ENCODE measurements around the gene AURKAIP1.
A peak's percentile ranks its signal among the peaks of the same experiment; 100 is the strongest.
"Not testable (repeated sequence)": the region's sequence is repeated elsewhere in the genome, so short reads cannot be mapped to it uniquely, and the experiment has no call there.

Gene AURKAIP1

GRCh38 chr1:1415751-1416150, 40.7 kb upstream of the AURKAIP1 start:
- no peak overlapping the region for H3K4me3 ChIP-seq (ENCODE audit: low read length)
- no peak for TF ChIP-seq ZNF274 (IDR thresholded peaks at IDR 0.05; ENCODE audit: low read depth, low read length)

DNA sequence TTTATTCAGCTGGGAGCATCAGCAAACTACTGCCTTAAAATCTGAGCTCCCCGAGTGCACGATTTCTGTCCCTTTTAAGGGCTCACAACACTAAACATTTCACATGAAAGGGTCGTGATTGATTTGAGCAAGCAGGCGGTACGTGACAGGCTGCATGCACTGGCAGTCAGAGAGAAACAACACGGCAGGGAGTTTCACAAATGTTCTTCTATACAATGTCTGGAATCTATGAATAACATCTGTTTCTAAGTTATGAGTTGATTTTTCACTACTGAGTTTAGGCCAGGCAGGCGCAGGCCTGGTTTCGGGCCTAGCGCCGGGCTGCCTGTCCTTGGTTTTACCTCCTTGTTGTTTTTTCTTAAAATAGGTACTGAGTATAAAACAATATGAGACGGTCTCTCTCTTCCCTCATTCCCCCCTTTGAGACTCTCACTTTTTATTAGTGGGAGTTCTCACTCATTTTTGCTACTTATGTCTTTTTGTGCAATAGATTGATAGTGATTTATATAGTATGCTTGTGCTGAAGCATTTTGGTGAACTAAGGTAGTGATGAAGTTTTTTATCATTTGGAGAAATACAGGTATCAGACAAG, 37.4 kb upstream of the AURKAIP1 start:
- H3K4me3 ChIP-seq (ENCODE audit: low read length), result not testable (repeated sequence)

- TF ChIP-seq ZNF274 (IDR thresholded peaks at IDR 0.05; ENCODE audit: low read depth, low read length), result no peak
These were observed 36.6 kb upstream of the AURKAIP1 start for GRCh38 chr1:1411626-1412025.

GRCh38 chr1:1410238-1410637, 35.2 kb upstream of the AURKAIP1 start:
- H3K4me3 ChIP-seq (ENCODE audit: low read length), result not testable (repeated sequence)

More at GRCh38 chr1:1411626-1412025, 36.6 kb upstream of the AURKAIP1 start:
- H3K4me3 ChIP-seq (ENCODE audit: low read length), result no peak overlapping the region

GRCh38 chr1:1407636-1408318, 32.8 kb upstream of the AURKAIP1 start:
- peak overlapping the region; percentile 88 for H3K4me3 ChIP-seq (ENCODE audit: low read length)
- TF ChIP-seq ZNF274 (IDR thresholded peaks at IDR 0.05; ENCODE audit: low read depth, low read length), result no peak

DNA sequence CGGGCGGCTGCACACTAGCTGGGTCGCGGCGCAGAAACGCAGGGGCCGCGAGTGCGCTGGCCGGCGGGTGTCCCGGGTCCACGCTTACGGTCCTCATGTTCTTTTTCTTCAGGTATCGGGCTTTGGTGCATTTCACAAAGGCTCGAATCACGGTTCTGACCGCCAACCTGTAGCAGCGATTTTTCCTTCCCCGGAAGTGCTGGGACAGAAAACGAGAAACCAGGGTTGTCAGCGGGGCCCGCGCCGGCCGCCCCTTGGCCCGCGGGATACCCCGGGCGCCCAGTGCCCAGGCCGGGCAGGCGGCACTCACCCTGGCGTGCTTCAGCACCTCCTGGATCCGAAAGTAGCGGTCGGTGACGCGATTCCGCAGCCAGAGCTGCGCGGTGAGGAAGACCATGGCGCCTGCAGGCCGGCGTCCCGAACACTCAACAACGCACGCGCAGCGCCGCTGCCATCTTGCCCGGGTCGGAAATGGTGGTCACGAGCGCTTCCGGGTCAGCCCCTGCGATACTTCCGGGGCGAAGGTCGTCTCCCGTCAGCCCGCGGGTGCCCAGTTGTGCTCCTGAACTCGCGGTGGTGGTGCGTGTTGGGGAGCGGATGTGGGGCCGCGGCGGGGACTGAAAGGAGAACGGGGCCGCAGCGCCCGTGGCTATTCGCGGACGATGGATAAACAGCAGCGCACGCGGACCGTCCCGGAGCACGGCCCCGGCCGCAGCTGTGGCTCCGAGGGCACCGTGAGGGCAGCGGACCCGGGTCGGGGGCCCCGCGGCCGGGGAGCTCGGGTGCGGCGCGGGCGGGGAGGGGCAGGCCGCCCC, 32.0 kb upstream of the AURKAIP1 start, which contains the start of gene MRPL20:
Gene MRPL20 (minus strand): TSS at position 473 of the 815 bp plus-strand sequence. CDS start 76 bp downstream, at position 397.
- TF ChIP-seq ZNF274 (IDR thresholded peaks at IDR 0.05; ENCODE audit: low read depth, low read length), result no peak
- peak within 1 kb of the TSS; percentile 88 for H3K4me3 ChIP-seq (ENCODE audit: low read length)

GRCh38 chr1:1406101-1406820, 31.3 kb upstream of the AURKAIP1 start:
- H3K4me3 ChIP-seq (ENCODE audit: low read length), result peak overlapping the region; percentile 88
- no peak for TF ChIP-seq ZNF274 (IDR thresholded peaks at IDR 0.05; ENCODE audit: low read depth, low read length)

GRCh38 chr1:1403653-1404052, 28.6 kb upstream of the AURKAIP1 start:
- TF ChIP-seq ZNF274 (IDR thresholded peaks at IDR 0.05; ENCODE audit: low read depth, low read length), result no peak
- H3K4me3 ChIP-seq (ENCODE audit: low read length), result no peak overlapping the region

GRCh38 chr1:1402901-1403392, 27.9 kb upstream of the AURKAIP1 start:
- not testable (repeated sequence) for H3K4me3 ChIP-seq (ENCODE audit: low read length)

GRCh38 chr1:1402072-1402900, 27.3 kb upstream of the AURKAIP1 start:
- no peak overlapping the region for H3K4me3 ChIP-seq (ENCODE audit: low read length)
- TF ChIP-seq ZNF274 (IDR thresholded peaks at IDR 0.05; ENCODE audit: low read depth, low read length), result no peak

GRCh38 chr1:1401457-1402010, 26.5 kb upstream of the AURKAIP1 start:
- H3K4me3 ChIP-seq (ENCODE audit: low read length), result no peak overlapping the region
- TF ChIP-seq ZNF274 (IDR thresholded peaks at IDR 0.05; ENCODE audit: low read depth, low read length), result no peak

DNA sequence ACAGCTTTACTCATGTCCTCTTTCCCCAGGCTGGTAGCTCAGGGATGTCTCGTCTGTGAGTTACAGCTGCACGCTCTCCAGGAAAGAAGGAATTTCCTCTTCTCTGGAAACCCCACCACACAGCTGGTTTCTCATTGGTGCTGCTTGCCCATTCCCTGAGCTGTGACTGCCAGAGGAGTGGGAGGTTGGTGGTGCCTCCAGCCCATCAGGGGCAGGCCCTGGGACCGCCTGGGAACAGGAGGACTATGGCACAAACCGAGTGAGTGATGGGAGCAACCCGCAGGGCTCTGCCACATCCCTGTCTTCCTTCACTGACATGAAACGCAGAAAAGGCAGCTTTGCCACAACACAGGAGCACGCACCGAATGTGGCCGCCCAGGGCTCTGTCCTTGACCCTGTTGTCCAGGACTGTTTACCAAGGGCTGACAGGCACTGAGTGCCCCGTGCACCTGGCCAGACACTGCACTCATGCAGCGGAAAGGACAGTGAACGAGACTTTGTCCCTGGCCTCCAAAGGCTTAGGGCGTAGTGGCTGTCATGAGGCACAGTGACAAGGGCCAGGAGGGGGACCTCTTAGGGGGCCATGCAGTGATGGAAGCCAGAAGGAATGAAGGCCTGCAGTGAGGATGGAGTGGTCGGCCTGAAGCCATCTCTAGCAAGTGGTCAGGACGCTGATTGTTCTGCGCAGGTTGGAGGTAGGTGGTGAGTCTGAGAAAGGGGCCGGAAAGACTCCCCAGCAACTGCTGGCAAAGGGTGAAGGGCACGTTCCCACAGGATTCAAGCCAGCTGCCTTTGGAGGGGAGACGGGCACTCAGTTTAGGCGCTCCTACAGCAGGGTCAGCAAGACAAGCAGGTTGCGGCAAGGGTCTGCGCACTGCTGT, 25.8 kb upstream of the AURKAIP1 start:
- TF ChIP-seq ZNF274 (IDR thresholded peaks at IDR 0.05; ENCODE audit: low read depth, low read length), result no peak
- H3K4me3 ChIP-seq (ENCODE audit: low read length), result peak overlapping the region; percentile 93; the same call in 1 of the 2 replicates

All from GM08714 (cell line).